CD14-positive monocyte (primary cell): ENCODE data around the gene LAG3. TPM values are rescaled to one million over a fixed set of nuclear protein-coding genes. Genes with fewer than 3 reads are reported as not detected.

ENCODE experiments used
- DNase-seq, 3 donors: peaks; one replicate each; pipeline ENCODE4 v3.0.0-alpha.2; 2011 to 2022
- H2AFZ ChIP-seq: 2 replicates; pipeline ENCODE4 v1.6.0; 2012; ENCODE audit warnings: mild to moderate bottlenecking, low read depth, low read length, inconsistent platforms; ENCODE audit not compliant: insufficient read depth, poor library complexity, severe bottlenecking
- H3K27ac ChIP-seq, 2 donors: 1 replicate in 1 of 2; 2 replicates in 1 of 2; pipeline ENCODE4 v1.5.1; 2012 to 2013; ENCODE audit warnings: low read length in 2 of 2, control low read depth in 1 of 2, inconsistent platforms in 1 of 2, low read depth in 1 of 2, mild to moderate bottlenecking in 1 of 2
- H3K27me3 ChIP-seq, 2 donors: one replicate each; pipeline versions ENCODE4 v1.6.0 to v1.6.1; 2011 to 2013; ENCODE audit warnings: low read length in 2 of 2; ENCODE audit not compliant: control insufficient read depth in 2 of 2, insufficient read depth in 2 of 2
- H3K36me3 ChIP-seq, 2 donors: replicated peaks in 1 of 2; 1 replicate in 1 of 2; 2 replicates in 1 of 2; pipeline versions ENCODE4 v1.5.1 to v1.6.1; 2012 to 2013; ENCODE audit warnings: low read length in 2 of 2, control low read depth in 1 of 2, inconsistent platforms in 1 of 2, mild to moderate bottlenecking in 1 of 2; ENCODE audit not compliant: insufficient read depth in 2 of 2, control insufficient read depth in 1 of 2
- H3K4me1 ChIP-seq, 2 donors: 1 replicate in 1 of 2; 2 replicates in 1 of 2; pipeline versions ENCODE4 v1.5.1 to v1.6.1; 2012 to 2013; ENCODE audit warnings: low read length in 2 of 2, control low read depth in 1 of 2, inconsistent platforms in 1 of 2, mild to moderate bottlenecking in 1 of 2, moderate library complexity in 1 of 2; ENCODE audit not compliant: insufficient read depth in 2 of 2, control insufficient read depth in 1 of 2
- H3K4me2 ChIP-seq: replicated peaks from 2 replicates; pipeline ENCODE3; 2012; ENCODE audit warnings: low read length, moderate library complexity, mild to moderate bottlenecking; ENCODE audit not compliant: poor library complexity, severe bottlenecking; ENCODE audit errors: extremely low read depth
- H3K4me3 ChIP-seq, 3 experiments: fragments of 200-600 bp in 1 of 3; sonication (generic) in 1 of 3; replicated peaks in 1 of 3; 1 replicate in 2 of 3; 2 replicates in 1 of 3; pipeline ENCODE4 v1.5.1; 2011 to 2013; ENCODE audit warnings: low read length in 3 of 3, mild to moderate bottlenecking in 3 of 3, control low read depth in 2 of 3, low read depth in 2 of 3, inconsistent platforms in 1 of 3, moderate library complexity in 1 of 3
- H3K79me2 ChIP-seq: 2 replicates; pipeline ENCODE4 v1.6.0; 2012; ENCODE audit warnings: mild to moderate bottlenecking, control low read depth, inconsistent platforms, low read length, moderate library complexity; ENCODE audit not compliant: insufficient read depth
- H3K9ac ChIP-seq: 2 replicates; pipeline ENCODE4 v1.6.0; 2017; ENCODE audit warnings: low read length, mild to moderate bottlenecking; ENCODE audit not compliant: insufficient read depth, poor library complexity, severe bottlenecking
- H3K9me3 ChIP-seq, 2 donors: replicated peaks in 1 of 2; 1 replicate in 1 of 2; 2 replicates in 1 of 2; pipeline versions ENCODE4 v1.5.1 to v1.6.1; 2012 to 2013; ENCODE audit warnings: low read length in 2 of 2, control low read depth in 1 of 2; ENCODE audit not compliant: control insufficient read depth in 1 of 2, insufficient read depth in 1 of 2
- H4K20me1 ChIP-seq: 2 replicates; pipeline ENCODE4 v1.6.0; 2012; ENCODE audit warnings: mild to moderate bottlenecking, low read length, control low read depth, moderate library complexity; ENCODE audit not compliant: insufficient read depth
- H3K27ac Mint-ChIP-seq, 7 donors: one replicate each; pipeline ENCODE4 v1.8.0; 2020; ENCODE audit warnings: mild to moderate bottlenecking in 7 of 7, mixed read lengths in 7 of 7, moderate library complexity in 6 of 7, inconsistent platforms in 2 of 7
- H3K27me3 Mint-ChIP-seq, 3 donors: one replicate each; pipeline ENCODE4 v1.8.0; 2021 to 2022; ENCODE audit warnings: low read depth in 3 of 3, mild to moderate bottlenecking in 3 of 3, mixed read lengths in 3 of 3, moderate library complexity in 3 of 3, inconsistent platforms in 1 of 3
- H3K36me3 Mint-ChIP-seq, 2 donors: one replicate each; pipeline ENCODE4 v1.8.0; 2020; ENCODE audit warnings: mixed read lengths in 2 of 2, inconsistent platforms in 1 of 2, mild to moderate bottlenecking in 1 of 2
- H3K4me1 Mint-ChIP-seq: one replicate; pipeline ENCODE4 v1.8.0; 2020; ENCODE audit warnings: mild to moderate bottlenecking, mixed read lengths
- H3K4me3 Mint-ChIP-seq, 2 donors: one replicate each; pipeline ENCODE4 v1.8.0; 2020; ENCODE audit warnings: mild to moderate bottlenecking in 2 of 2, mixed read lengths in 2 of 2, moderate library complexity in 1 of 2
- H3K9me3 Mint-ChIP-seq, 7 donors: one replicate each; pipeline ENCODE4 v1.8.0; 2020 to 2022; ENCODE audit warnings: mixed read lengths in 7 of 7, mild to moderate bottlenecking in 6 of 7, moderate library complexity in 6 of 7, inconsistent platforms in 2 of 7
- CTCF ChIP-seq: fragments of 200-600 bp; IDR thresholded peaks from one replicate; pipeline ENCODE4 v1.8.0; 2022; ENCODE audit warnings: antibody characterized with exemption, mild to moderate bottlenecking
- WGBS: methylation state at CpG from one replicate; pipeline ENCODE4 v1.1.5; 2013; ENCODE audit warnings: missing lambda C conversion rate; ENCODE audit not compliant: insufficient coverage; 5-methylcytosine and 5-hydroxymethylcytosine counted together
- intact Hi-C, 2 donors: fragments of 100-400 bp; cut with micrococcal nuclease; formaldehyde crosslinking; loops; one replicate each; pipeline versions ENCODE4 v1.15.0 to v1.15.1; 2023
- polyA plus RNA-seq, 3 donors: library from polyadenylated mRNA; depleted of rRNA in 1 of 3; unstranded in 2 of 3; stranded (reverse) in 1 of 3; fragments of 300-500 nt in 2 of 3; fragments of >200 nt in 1 of 3; fragmentation: Illumina TruSeq in 2 of 3; gene quantifications; 1 replicate in 2 of 3; 2 replicates in 1 of 3; pipeline ENCODE4 v1.2.3, GENCODE V29; 2012 to 2021

LAG3 gene
- polyA plus RNA-seq, 3 donors: 0.04 TPM; not detected in 2

- H3K4me2 ChIP-seq: no peak overlapping the region
- H3K27ac Mint-ChIP-seq: no peak overlapping the region
- H3K4me1 ChIP-seq: peaks cover 20 to 38% of the 10 kb centered on the region in 2 donors
- H3K4me3 Mint-ChIP-seq: no peak overlapping the region
- no peak overlapping the region for H3K9ac ChIP-seq
- H3K4me1 Mint-ChIP-seq: peaks cover 34% of the 10 kb centered on the region
- peaks cover 60 to 66% of the 10 kb centered on the region in 2 donors for H3K36me3 Mint-ChIP-seq
- peaks cover 3 to 11% (median 7%) of the 10 kb centered on the region in 3 donors for H3K27me3 Mint-ChIP-seq
- no peak overlapping the region for H3K27ac ChIP-seq
- DNase-seq: peak in 1 of 3 donors; percentile 1
- H4K20me1 ChIP-seq: peaks cover 56% of the 10 kb centered on the region
- no peak overlapping the region for H3K4me3 ChIP-seq
- intact Hi-C loops: no loop called here
- H3K36me3 ChIP-seq: peaks cover 60 to 66% of the 10 kb centered on the region in 2 donors
- H2AFZ ChIP-seq: no peak overlapping the region
- no peaks in the 10 kb centered on the region for H3K9me3 ChIP-seq
- no peak for TF ChIP-seq CTCF
- peaks cover 0 to 2% (median 0%) of the 10 kb centered on the region in 7 donors for H3K9me3 Mint-ChIP-seq
- peaks cover 0 to 6% of the 10 kb centered on the region in 2 donors for H3K27me3 ChIP-seq
- H3K79me2 ChIP-seq: peaks cover 5% of the 10 kb centered on the region
- 92% methylated on average over 4 of the region's 5 CpGs for WGBS
Observed at GRCh38 chr12:6818645-6819044, 46.3 kb downstream of the LAG3 start.

- no peak overlapping the region for H3K4me2 ChIP-seq
- H3K9me3 Mint-ChIP-seq: peaks cover 0 to 2% (median 0%) of the 10 kb centered on the region in 7 donors
- H3K27ac Mint-ChIP-seq: peak overlapping the region in 1 of 7 donors; percentile 9
- peaks cover 3 to 11% (median 9%) of the 10 kb centered on the region in 3 donors for H3K27me3 Mint-ChIP-seq
- WGBS: 97% methylated on average over 9 of the region's 13 CpGs
- H2AFZ ChIP-seq: no peak overlapping the region
- no peak overlapping the region for H3K4me3 ChIP-seq
- no peaks in the 10 kb centered on the region for H3K9me3 ChIP-seq
- H3K4me1 ChIP-seq: peaks cover 20 to 38% of the 10 kb centered on the region in 2 donors
- H3K36me3 Mint-ChIP-seq: peaks cover 55 to 63% of the 10 kb centered on the region in 2 donors
- H3K27ac ChIP-seq: no peak overlapping the region
- DNase-seq: peak in 1 of 3 donors; percentile 1
- TF ChIP-seq CTCF: no peak
- peaks cover 56 to 59% of the 10 kb centered on the region in 2 donors for H3K36me3 ChIP-seq
- no peak overlapping the region for H3K4me3 Mint-ChIP-seq
- peaks cover 34% of the 10 kb centered on the region for H3K4me1 Mint-ChIP-seq
- H3K9ac ChIP-seq: no peak overlapping the region
- peaks cover 50% of the 10 kb centered on the region for H4K20me1 ChIP-seq
- peaks cover 0 to 6% of the 10 kb centered on the region in 2 donors for H3K27me3 ChIP-seq
- intact Hi-C loops: loop anchor here in 1 of 2 donors (5.0 kb wide), 1 partner anchor 202 kb away; no protein-coding TSS in a partner anchor
- H3K79me2 ChIP-seq: peaks cover 5% of the 10 kb centered on the region
Observed at GRCh38 chr12:6819106-6820030, 47.0 kb downstream of the LAG3 start.
